ENCODE measurements around the gene ENPP6.

The ENPP6 gene

DNA sequence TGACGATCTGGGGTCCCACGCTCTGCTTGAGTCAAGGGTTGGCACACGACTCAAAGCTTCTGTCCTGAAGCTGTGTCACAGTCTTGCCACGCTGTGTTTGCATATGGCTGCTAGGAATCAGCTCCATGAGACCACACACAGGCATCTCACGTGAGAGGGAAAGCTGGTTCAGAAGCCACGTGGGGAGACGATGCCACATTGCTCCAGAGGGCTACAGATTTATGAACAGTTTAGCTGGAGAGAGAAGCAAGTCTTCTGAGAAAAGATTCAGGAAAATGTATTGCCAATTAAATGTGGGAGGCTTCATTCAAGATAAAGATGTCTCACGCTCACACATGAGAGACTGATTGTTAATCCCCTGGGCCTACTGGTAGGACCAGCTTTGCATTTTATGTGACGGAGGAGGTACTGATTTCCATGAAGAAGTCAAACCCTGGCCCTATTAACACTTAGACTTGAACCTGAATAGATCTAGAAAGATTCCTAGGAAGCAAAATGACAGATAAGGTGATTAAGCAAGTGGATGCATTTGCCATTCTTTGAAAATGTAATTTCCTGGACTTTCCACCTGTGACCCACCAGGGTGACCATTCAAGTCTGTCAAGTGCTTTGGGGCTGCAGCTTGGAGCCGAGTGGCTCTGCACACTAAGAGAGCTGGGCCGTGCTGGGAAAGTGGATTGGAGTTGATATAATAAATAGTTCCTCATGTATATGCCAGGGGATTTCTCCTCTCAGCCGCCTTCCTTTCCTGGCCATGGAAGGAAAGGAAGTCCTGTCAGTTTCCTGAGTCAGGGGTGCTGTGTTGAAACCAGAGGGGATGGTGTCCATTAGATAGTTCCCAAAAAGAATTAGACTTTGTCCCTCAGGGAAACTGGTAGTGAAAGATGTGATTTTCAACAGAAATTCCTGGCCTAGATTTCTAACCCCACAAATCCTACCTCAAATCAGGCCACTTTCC is 29.0 kb downstream of the ENPP6 start:
- in situ Hi-C loops (cut with MboI; ENCODE audit: low pct_unique_long_range_greater_than_20kb, low sequenced_read_pairs, unreplicated experiment) = no loop called here
- TF ChIP-seq, protein P1, sequence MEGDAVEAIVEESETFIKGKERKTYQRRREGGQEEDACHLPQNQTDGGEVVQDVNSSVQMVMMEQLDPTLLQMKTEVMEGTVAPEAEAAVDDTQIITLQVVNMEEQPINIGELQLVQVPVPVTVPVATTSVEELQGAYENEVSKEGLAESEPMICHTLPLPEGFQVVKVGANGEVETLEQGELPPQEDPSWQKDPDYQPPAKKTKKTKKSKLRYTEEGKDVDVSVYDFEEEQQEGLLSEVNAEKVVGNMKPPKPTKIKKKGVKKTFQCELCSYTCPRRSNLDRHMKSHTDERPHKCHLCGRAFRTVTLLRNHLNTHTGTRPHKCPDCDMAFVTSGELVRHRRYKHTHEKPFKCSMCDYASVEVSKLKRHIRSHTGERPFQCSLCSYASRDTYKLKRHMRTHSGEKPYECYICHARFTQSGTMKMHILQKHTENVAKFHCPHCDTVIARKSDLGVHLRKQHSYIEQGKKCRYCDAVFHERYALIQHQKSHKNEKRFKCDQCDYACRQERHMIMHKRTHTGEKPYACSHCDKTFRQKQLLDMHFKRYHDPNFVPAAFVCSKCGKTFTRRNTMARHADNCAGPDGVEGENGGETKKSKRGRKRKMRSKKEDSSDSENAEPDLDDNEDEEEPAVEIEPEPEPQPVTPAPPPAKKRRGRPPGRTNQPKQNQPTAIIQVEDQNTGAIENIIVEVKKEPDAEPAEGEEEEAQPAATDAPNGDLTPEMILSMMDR (IDR thresholded peaks at IDR 0.05; ENCODE audit: extremely low read depth, insufficient read depth, missing control alignments) = no peak

DNA sequence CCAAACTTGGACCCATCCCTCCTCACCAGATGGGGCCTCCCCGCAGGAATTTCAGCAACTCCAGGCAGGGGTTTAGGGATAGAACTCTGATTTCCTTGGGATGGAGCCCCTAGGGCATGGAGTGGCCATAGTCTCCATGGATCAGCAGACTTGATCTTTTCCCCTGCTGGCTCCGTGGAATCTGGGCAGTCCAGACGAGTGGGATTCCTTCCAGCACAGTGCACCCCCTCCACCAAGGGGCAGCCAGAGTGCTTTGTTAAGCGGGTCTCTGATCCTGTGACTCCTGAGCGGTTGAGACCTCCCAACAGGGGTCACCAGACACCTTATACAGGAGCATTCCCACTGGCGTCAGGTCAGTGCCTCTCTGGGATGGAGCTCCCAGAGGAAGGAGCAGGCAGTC is 40.4 kb downstream of the ENPP6 start:
- no peak for DNase-seq (ENCODE audit: low spot score)
- TF ChIP-seq, protein P1 (IDR thresholded peaks at IDR 0.05; ENCODE audit: extremely low read depth, insufficient read depth, missing control alignments) = no peak
- in situ Hi-C loops (cut with MboI; ENCODE audit: low pct_unique_long_range_greater_than_20kb, low sequenced_read_pairs, unreplicated experiment) = no loop called here

More for the DNA sequence above, 29.0 kb downstream of the ENPP6 start:
- DNase-seq (ENCODE audit: low spot score) = no peak

DNA sequence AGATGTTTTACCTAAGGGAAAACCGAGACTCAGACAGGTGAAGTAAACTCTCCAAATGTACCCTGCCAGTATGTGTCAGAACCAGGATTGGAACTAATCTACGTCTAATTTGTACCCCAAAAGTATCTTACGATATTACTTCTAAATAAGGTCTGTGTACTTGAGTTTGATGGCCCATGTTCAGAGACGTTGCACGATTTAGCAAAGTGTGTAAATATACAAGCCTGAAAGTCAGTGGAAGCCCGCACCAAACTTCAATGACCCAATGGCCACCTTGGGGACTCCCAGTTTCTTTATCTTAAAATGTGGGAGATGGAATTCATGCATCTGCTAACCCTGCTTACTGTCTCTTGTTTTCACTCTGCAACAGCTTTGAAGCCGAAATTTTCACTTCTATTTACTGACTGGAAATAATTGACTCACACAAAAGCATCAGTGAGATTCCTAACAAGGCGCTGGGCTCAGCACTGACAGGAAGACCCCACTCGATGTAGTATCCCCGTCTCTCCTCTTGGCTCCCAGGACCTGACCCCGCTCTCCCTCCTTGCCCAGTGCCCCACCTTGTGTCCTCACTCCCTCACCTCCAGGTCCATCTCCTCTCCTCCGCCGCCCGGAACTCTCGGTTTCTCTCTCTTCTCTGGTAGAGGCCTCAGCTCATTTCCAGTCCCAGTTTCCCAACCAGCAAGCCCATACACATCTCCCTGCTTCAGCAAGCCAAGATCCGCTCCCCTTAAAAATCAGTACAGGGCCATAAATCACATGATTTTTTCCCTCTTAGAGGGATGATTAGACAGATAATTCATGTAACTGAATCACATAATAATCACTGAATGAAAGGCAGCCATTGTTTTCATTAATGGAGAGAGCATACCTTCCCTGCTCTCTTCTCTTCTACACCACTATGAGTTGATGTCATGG is 42.8 kb downstream of the ENPP6 start:
- in situ Hi-C loops (cut with MboI; ENCODE audit: low pct_unique_long_range_greater_than_20kb, low sequenced_read_pairs, unreplicated experiment) = no loop called here
- no peak for DNase-seq (ENCODE audit: low spot score)
- TF ChIP-seq, protein P1 (IDR thresholded peaks at IDR 0.05; ENCODE audit: extremely low read depth, insufficient read depth, missing control alignments) = no peak

DNA sequence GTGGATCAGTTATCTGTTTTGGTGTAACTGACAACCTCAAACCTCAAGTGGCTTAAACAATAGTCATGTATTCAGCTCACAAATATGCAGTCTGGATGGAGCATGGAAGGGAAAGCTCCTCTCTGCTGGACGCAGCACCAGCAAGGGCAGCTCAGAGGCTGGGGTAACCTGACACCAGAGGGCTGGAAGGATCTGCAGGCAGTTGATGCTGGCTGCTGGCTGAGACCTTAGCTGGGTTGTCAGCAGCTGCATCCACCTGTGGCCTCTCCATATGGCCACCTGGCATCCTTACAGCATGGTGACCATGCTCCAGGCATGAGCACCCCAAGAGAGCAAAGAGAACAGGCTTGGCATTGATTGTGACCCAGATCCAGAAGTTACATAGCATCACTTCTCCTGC is 46.7 kb downstream of the ENPP6 start:
- in situ Hi-C loops (cut with MboI; ENCODE audit: low pct_unique_long_range_greater_than_20kb, low sequenced_read_pairs, unreplicated experiment) = no loop called here
- TF ChIP-seq, protein P1 (IDR thresholded peaks at IDR 0.05; ENCODE audit: extremely low read depth, insufficient read depth, missing control alignments) = no peak
- DNase-seq (ENCODE audit: low spot score) = no peak

DNA sequence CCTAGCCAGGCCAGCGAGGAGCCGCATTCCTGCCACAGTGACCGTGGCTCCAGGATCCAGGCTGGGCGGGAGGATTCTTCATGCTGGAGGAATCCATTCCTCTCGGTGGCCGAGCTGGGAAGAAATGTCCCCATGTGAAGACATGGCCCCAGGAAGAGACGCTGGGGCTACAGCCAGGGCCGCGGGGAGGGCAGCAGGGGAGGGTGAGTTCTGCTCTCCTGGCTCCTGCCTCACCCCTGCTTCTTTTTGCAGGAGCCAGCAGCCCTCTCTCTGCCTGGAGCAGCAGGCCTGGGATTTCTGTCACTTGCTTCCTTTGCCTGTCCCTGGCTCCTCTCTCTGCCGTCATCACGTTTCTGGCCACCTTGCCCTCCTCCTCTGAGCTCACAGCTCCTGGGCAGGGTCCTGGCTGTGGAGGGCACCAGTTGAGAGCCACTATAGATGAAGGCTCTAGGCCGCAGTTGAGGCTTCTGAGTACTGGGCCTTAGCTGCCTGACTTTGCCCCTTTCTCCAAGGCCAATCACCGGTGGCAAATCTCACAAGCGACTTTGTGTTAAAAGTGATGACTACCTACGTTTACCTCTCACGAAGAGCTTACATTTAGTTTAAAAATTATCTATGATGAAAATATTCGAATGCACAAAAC is 48.3 kb downstream of the ENPP6 start:
- TF ChIP-seq, protein P1 (IDR thresholded peaks at IDR 0.05; ENCODE audit: extremely low read depth, insufficient read depth, missing control alignments) = no peak
- in situ Hi-C loops (cut with MboI; ENCODE audit: low pct_unique_long_range_greater_than_20kb, low sequenced_read_pairs, unreplicated experiment) = no loop called here

More for the DNA sequence above, 48.3 kb downstream of the ENPP6 start:
- no peak for DNase-seq (ENCODE audit: low spot score)
